Tongue (tissue), 2 donors: ENCODE data around the gene CUX1. TPM values are rescaled to one million over a fixed set of nuclear protein-coding genes. Genes with fewer than 3 reads are reported as not detected.

ENCODE experiments used
- DNase-seq: peaks from one replicate; pipeline ENCODE4 v3.0.0-alpha.2; 2015
- total RNA-seq: library from RNA; depleted of rRNA; stranded (reverse); fragments of >200 nt; gene quantifications from one replicate; pipeline ENCODE4 v1.2.3, GENCODE V29; 2014

The CUX1 gene
- total RNA-seq, 1 donor from 2014 or later = 123 TPM

DNA sequence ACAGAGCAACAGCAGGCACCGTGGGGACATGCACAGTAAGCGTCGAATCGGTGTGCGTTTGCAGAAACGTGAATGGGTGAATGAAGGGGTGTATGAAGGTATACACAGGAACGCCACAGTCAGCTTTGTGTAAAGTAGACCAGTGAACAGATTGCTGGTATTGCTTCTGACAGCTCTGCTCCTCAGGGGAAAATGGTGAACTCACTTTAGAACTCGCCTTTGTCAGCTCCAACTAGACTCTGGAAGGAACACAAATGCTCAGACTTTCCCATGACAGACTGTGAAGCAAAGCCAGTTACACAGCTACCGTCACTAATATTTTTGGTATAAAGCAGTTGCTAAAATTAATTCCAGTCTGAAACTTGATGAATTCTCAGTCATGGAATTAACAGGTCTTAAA is 78.9 kb downstream of the CUX1 start:
- DNase-seq = peak; percentile 54

DNA sequence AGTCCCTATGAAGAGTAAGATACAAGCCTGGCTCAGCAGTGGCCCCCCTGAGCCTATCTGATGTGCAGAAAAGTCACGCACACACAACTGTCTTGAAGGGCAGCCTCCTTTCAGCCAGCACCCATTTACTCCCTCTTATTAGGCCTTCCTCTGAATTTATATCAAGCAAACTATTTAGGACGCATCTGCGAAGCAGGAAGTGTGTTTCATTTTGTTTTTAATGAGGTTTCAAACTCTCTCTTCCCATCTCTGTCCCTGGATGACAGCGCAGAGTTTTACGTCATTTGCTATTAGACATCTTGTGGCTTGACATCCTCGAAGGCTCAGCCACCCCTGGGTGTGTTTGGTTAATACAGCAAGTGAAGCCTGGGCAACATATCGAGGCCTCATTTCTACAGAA is 79.5 kb downstream of the CUX1 start:
- DNase-seq = no peak

DNA sequence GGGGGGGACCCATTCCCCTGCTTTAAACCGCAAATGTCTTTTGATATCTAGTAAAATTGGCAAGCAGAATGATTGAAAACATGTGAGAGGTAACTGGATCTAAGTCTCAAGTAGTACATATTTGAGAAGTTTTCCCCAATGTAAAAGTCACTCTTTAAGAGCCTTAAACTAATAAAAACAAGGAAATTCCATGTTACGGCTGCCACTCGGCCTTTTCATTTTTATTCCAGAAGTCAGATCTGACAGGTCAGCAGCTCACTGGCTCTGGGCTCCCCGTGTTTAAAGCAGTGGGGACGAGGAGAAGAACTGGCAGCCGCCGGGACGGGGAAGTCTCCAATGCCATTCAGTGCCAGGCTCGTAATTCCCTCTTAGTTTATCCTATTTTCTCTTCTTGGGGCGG is 80.7 kb downstream of the CUX1 start:
- DNase-seq = no peak

DNA sequence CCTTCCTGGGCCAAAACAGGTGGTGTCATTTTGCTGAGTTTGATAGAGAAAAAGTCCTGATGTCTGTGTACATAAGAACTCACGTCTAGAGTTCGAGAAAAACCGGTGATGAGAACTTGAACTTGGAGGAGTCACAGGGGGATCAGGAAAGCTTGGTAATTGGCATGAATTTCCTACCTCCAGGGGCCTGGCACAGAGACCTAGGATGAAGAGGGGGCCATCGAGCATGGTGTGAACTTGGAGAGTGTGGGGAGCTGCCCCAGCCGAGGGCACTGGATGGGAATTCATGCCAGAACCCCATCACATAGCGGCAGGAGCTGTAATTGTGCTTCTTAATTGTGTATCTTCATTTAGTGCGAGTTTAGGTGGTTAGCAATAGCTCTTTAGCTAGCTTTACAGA is 82.2 kb downstream of the CUX1 start:
- no peak for DNase-seq

DNA sequence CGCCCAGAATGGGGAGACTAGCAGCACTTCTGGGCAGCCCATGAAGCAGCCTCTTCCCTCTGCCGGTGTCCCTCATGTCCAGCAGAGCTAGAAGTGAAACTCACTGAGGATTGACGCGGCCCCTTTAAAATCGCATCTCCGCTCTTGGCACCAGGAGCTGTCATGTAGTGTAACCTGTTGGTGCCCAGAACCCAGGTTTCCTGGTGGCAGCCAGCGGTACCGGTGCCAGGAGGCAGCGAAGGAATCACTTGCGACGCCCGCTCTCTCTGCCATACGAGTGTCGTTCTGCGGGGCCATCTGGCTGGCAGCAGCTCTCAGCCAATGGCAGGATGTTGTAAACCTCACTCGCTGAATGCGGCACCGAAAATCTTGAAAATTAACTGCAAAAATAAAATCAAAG is 82.7 kb downstream of the CUX1 start:
- peak; percentile 76 for DNase-seq

DNA sequence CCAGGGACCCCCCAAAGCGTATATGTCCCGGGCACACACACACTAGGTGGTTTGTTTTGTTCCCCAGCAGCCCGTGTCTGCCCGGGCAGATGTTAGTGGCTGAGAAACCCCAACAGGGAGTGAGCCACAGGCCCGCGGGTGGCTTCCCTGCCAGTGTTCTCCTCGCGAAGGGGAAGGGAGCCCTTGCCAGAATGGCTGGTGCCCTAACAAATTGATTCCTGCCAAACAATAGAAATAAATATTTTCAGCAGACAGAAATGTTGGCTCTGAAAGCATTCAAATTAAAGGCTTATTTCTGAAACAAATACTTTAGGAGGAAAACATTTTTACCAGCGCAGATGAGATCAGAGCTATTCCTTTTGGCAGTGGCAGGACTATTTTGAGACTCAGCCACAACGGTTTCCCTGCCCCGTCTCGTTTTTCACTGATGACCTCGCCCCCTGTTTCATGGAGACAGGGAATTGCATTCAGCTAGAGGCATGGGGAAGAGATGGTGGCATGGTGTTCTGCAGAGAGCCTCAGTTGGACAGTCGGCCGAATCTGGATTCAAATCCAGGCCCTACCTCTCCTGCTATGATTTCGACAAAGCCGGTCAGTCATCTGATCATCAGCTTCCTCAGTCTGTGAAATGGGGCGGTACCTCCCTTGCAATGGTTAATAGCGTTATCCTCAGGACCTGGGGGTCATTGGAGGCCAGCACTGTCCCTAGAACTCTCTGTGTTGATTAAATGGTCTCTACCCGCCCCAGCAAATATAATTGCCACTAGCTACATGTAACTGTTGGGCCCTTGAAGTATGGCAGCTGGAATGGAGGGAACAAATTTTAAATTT is 84.5 kb downstream of the CUX1 start:
- DNase-seq = peak; percentile 85

DNA sequence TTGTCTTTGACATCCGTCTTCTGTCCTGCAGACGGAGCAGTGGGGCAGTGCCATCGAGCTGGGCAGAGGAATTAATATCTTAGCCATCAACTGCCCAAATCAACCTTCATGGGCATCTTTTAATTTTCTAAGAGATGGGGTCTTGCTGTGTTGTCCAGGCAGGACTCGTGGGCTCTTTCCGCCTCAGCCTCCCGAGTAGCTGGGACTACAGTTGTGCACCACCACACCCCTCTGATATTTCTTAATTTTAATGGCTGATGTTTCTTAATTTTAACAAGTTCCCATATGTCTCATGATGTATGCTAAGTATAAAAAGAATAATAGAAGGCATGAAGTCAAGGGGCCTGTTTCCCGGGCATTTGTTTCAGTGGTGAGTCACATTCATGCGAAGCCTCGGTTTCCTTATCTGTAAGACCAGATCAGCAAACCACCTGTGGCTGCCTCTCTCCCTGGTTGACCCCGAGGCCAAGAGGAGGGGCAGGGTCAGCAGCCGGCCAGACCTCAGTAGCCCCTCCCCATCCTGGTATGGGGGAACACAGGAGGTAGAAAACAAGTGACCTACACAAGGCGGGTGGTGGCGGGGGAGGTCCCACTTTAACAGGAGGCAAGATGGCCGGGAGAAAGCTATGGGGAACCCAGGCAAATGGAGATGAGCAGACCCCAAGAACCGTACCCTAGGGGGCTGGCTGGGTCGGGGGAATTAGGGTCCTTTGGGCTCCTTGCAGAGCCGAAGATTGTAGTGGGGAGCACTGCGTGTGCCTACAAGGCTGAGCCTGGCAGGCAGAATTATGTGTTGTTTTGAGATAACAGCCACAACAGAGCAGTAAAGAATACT is 85.5 kb downstream of the CUX1 start:
- no peak for DNase-seq

DNA sequence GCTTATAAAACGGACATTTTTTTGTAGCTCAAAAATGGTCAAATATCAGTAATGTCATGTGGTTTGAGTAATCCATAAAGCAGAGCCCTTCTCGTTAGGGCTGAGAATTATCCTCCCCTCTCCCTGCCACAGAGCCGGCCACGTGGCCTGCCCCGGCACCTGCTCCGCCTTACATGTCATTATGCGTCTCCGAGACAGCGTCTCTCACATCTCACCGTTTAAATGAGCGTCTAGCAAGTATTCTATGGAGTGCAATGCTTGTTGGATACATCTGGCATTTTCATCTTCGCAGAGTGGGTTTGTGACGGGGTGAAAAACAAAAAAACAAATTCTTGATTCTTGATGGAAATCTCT is 86.1 kb downstream of the CUX1 start:
- no peak for DNase-seq

DNA sequence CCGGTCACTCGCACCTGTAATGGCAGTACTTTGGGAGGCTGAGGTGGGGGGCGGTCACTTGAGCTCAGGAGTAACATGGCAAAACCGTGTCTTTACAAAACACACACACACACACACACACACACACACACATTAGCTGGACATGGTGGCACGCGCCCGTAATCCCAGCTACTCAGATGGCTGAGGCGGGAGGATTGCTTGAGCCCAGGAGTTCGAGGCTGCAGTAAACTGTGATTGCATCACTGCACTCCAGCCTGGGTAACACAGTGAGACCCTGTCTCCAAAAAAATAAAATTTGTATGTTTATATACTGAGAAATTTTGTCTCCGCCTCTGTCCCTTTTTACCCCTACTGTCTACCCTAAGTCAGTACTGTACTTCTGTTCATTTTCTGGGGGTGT is 86.6 kb downstream of the CUX1 start:
- no peak for DNase-seq

DNA sequence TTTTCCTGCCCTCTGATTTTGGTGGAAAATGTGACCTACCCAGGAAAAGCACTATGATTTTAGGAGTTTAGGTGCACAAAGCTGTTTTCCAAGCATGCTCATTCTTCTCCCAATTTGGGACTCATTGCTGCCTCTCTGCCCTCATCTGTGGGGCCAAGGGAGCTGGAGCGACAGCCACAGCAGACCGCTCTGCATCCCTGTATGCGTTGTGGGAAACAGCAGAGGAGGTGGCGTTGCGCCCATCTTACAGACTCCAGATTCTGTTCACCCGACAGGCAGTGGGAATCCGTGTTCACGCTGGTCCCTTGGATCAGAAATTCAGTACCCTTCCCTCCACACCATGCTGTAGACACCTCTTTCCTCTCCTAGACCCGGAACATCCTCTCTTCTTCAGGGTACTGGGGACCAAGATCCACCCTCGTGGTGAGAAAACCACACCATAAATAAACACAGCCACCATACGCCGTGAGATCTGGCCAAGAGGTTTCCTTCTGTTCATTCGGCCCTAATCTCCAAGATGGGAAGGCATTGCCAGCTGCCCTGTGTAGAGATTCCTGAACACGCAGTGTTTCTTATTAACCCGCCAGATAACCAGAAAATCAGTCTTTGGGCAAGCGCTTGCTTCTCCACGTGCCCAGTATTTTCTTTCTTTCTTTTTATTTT is 87.9 kb downstream of the CUX1 start:
- no peak for DNase-seq

DNA sequence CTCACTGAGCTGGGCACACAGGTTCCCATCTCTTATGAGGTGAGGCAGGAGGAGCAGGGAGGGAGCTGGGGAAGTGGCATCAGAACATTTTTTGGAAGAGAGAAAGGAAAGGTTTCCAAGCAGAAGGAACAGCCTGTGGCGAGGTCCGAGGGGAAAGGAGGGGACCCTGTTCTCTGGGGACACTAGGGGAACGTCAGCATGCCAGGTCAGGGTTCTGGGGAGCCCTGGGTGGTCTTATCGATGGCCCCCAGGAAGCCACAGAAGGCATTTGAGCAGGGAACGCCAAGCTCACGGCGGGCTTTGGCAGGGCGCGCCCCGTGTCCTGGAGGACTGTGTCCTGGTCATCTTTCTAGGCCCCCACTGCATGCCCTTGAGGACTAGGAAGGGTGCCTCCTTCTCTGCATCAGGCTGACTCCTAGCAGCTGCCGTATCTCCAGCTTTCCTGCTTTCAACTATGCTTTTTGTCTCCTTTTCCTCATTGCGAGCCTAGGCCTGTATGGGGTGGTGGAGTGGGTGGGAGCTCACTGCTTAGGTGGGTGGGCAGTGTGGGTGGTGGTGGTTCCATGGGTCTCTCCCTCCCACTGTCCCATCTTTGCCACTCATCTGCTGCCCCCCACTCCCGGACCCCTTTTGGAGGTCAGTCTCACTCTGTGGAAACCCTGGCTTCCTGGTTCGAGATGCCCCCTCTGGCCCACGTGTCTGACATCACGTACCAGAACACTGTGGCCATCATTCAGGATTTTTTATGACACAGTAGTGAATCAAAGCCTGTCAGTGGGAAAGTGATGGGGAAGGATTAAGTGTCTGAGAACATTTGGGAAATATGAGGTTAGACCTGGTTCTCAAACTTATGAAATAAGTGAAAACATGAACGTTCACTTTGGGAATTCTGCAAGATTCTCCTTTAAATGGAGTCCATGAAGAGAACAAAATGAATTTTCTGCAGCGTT is 89.1 kb downstream of the CUX1 start:
- no peak for DNase-seq

DNA sequence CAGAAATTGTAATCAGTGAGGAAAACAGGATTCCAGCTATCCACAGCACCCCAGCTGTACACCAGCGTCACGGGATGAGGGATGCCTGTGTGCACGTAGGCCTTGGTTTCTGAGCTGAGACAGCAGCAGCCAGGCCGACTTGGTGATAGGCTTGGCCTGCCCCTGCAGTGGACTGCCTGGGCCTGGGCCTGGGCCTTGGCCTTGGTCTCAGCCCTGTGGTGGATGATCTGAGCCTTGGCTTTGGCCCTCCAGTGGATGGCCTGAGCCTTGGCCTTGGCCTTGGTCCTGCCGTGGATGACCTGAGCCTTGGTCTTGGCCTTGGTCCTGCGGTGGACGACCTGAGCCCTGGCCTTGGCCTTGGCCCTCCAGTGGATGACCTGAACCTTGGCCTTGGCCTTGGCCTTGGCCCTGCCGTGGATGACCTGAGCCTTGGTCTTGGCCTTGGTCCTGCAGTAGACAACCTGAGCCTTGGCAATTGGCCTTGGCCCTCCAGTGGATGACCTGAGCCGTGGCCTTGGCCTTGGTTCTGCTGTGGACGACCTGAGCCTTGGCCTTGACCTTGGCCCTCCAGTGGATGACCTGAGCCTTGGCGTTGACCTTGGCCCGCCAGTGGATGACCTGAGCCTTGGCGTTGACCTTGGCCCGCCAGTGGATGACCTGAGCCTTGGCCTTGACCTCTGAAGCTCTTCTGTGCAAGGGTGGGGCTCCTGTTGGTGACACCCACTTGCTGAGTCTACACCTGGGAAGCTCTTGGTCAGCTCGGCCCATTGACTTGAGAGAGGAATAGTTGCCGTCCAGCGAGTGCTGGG is 93.8 kb downstream of the CUX1 start:
- no peak for DNase-seq

DNA sequence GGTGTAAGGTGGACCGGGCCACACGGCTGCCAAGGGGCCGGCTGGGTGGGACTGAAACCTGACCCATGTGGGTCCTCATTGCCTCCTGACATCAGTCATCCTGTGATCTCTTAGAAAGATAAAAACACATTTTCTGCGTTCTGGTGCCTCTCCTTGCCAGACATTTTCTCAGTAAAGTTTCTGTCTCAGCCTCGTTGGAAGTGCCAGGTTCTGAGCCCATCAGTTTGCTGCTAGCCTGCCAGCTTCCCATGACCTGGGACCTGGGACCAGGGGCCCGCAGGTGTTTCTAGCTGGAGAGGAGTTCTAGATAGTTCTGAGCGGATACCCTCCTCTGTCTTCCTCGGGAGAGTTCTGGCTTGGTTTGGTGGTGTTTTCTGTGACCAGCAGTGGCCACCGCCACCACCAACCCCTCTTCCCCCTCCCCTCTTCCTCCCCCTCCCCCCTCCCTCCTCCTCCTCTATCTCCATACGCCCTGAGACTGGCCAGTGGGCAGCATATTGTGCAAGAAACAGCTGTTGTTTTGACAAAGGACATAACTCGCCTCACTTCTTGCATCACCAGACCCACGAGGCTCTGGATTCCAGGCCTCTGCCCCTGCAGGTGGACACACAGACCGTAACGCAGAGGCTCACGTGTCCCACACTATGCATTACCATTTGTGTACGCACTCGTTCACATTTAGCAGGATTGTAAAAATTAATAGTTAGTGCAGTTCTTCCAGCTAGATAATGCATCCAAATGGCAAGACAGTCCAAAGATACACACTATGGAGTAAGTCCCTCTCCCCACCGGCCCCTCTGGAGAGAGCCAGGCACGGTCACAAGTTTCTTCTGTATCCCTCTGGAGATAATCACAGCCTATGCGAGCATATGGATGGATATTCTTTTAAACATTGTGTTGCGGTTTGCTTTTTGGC is 94.6 kb downstream of the CUX1 start:
- DNase-seq = peak; percentile 43

DNA sequence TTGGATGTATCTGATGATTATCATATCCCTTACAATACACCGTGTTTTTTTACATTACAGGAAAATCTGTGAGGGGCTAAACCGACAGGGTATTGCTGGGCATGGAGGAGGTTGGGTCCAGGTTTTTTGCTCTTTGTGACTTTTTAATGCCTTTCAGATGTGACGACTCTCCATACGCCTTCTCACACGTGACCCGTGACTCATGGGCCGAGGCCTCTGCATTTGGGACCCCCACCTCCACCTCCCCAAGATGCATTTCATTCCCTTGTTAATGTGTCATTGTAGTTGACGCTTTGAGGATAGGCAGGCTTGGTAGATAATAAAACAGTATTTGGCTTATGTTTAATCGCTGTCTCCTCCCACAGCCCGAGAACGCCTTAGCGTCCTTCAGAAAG is 95.3 kb downstream of the CUX1 start:
- DNase-seq = no peak

DNA sequence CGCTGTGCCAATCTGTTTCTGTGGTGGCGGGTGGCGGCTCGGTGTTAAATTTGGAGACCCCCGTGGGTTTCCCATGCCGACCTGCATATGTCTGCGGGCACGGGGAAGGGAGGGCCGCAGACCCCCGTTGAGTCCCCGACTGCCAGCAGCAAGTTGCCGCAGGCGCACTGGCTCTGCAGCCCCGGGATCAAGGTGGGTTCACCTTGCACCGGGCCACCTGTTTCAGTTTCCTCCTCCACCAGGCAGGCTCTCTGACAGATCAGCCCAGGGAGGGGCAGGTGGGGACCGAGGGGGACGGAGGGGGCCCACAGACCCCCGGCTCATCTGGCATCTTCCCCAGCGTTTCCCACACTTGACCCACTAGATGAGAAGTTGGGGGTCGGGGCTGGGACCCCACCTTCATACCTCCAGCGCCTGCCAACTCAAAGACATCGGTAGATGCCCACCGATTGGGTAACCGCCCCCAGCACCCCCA is 95.9 kb downstream of the CUX1 start:
- DNase-seq = no peak

DNA sequence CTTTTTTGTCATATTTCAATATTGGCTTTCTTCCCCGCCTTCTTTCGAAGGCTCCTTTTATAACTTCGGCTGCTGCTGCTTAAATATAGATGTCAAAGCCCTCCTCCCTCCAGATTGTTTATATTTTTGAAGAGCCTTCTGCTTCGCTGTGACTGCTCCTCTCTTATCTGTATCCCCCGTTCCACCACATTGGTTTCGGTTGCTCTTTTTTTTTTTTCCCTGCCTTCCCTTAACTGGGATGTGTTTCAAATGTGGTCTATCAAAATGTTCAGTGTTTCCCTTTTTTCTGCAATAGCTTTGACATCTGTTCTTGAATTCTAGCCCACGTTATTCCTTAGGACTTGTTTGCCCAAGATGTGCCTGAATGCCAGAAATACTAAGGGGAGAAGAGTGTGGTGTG is 96.4 kb downstream of the CUX1 start:
- DNase-seq = peak; percentile 35

DNA sequence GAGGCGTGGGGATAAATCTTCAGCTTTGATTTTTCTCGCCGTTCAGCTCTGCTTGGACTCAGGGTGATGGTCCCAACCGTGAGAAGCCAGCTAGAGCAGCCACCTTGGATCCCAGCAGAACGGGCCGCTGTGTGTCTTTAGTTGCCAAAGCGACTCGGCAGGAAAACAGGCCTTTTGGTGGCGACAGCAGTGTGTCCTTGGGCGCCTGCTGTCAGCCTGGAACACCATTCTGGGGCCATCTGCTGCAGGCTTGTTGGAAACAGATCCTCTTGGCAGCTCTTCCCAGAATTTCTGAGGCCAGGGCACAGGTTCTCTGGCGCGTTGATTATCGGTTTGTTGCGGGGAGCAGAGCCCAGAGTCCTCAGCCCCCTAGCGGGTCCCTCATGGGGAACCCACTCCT is 97.6 kb downstream of the CUX1 start:
- DNase-seq = peak; percentile 90

DNA sequence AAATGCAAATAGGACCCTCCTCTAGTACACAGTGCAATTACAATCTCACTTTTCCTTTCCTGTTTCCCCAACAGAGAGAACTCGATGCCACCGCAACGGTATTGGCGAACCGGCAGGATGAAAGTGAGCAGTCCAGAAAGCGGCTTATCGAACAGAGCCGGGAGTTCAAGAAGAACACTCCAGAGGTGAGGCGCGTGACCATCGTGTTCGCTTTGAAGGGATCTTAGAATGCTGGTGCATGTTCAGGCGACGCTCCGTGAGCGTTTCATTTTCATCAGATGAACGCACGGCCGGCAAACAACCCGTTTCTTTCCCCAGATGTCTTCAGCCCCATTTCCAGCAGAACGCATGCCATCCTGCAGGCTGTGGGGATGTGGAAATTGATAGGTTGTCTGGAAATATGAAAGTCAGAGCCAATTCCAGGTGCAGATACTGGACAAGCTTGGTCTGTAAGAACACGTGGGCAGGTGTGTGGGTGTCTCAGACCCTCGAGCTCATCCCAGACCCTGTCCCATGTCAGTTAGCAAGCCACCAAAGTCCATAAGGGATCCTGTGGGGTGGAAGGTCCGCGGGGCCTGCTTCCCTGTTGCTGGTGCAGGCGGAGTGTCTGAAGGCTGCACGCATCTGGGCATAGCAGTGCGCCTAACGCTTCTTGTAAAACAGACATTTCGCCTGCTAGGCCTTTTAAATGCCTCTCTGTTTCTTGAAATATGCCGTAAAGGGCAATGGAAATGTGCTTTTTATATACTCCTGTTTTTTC is 98.8 kb downstream of the CUX1 start:
- DNase-seq = no peak

DNA sequence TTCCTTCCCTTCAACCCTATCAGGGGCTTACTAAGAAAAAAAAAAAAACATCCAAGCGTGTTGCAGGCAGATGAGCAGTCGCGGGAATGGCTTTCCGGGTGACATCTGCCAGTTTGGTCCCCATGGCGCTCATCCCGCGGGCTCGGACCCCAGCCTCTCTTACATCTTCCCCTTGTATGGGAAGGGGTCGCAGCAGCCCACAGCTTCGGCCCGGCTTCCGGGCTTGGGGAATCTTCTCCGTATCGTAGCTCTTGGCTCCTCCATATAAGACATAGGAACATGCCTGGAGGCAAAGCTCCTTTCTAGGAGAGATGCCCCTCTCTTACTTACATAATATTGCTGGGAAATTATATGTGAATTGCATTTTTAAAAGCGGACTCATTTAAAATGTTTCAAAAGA is 99.5 kb downstream of the CUX1 start:
- no peak for DNase-seq
